ENCODE measurements around the gene GNB1. TPM values are rescaled to one million over a fixed set of nuclear protein-coding genes. Genes with fewer than 3 reads are reported as not detected.
A peak's percentile ranks its signal among the peaks of the same experiment; 100 is the strongest.

GNB1 gene
- polyA plus RNA-seq, 1 of the 3 experiments (the other 2 are of a cell fraction), result 355 TPM

GRCh38 chr1:1853593-1854257 is 37.2 kb downstream of the GNB1 start:
- Histone ChIP-seq H3K36me3 (replicated peaks in 1 of 2; ENCODE audit: control insufficient read depth in 1 of 2, insufficient read depth in 2 of 2, low read length in 1 of 2) (peaks cover 0 to 17% of the 10 kb centered on the region in 2 experiments), H3K4me3 (ENCODE audit: low read depth in 2 of 2, low read length in 1 of 2) (no peak overlapping the region), H3K79me2 (ENCODE audit: insufficient read depth) (peaks cover 100% of the 10 kb centered on the region), H3K27ac (ENCODE audit: low read depth in 2 of 2, low read length in 1 of 2) (peak overlapping the region; percentile 12 to 36; a peak in 2 of 4 replicates), H3K9me3 (no peaks in the 10 kb centered on the region), H3F3A (replicated peaks; ENCODE audit: insufficient read depth) (peaks cover 21% of the 10 kb centered on the region), H3K9me2 (no peaks in the 10 kb centered on the region), H3K4me2 (no peak overlapping the region), H3K4me1 (ENCODE audit: control insufficient read depth in 1 of 2, insufficient read depth in 2 of 2, low read depth in 1 of 2, low read length in 1 of 2) (peaks cover 9 to 22% of the 10 kb centered on the region in 2 experiments; a peak in 3 of 4 replicates), H3K27me3 (ENCODE audit: insufficient read depth) (no peaks in the 10 kb centered on the region), H2AFZ (ENCODE audit: low read depth) (no peak overlapping the region), H3K9ac (no peak overlapping the region), H4K20me1 (ENCODE audit: insufficient read depth) (peaks cover 100% of the 10 kb centered on the region)
- CTCF ChIA-PET, result interaction anchor here (1.0 to 2.0 kb wide), 4 partner anchors 18 to 74 kb away, joined by 3 to 6 read pairs (median 4); no protein-coding TSS in a partner anchor
- no peak for TF ChIP-seq IRF3 (IDR thresholded peaks at IDR 0.05; ENCODE audit: low read depth, low read length)
- no peak for TF ChIP-seq GABPA (IDR thresholded peaks at IDR 0.05; ENCODE audit: low read depth)
- TF ChIP-seq EZH2phosphoT487 (IDR thresholded peaks at IDR 0.05; ENCODE audit: borderline replicate concordance, low read depth), result no peak
- no peak for TF ChIP-seq TAF1 (IDR thresholded peaks at IDR 0.05; ENCODE audit: borderline replicate concordance, low read depth, low read length)
- TF ChIP-seq FOXM1 (IDR thresholded peaks at IDR 0.05; ENCODE audit: low read depth), result no peak
- no peak for TF ChIP-seq PBX3 (IDR thresholded peaks at IDR 0.05)
- TF ChIP-seq YY1 (IDR thresholded peaks at IDR 0.05; ENCODE audit: low read depth), result no peak
- no peak for TF ChIP-seq RXRA (IDR thresholded peaks at IDR 0.05; ENCODE audit: borderline replicate concordance, low read depth)
- TF ChIP-seq JUND (IDR thresholded peaks at IDR 0.05), result no peak
- TF ChIP-seq SMC3 (IDR thresholded peaks at IDR 0.05; ENCODE audit: low read depth, low read length), result no peak
- no peak for TF ChIP-seq NRF1 (IDR thresholded peaks at IDR 0.05; ENCODE audit: low read depth, low read length)
- TF ChIP-seq USF2 (IDR thresholded peaks at IDR 0.05; ENCODE audit: borderline replicate concordance, low read depth, low read length), result no peak
- no peak for TF ChIP-seq RFX5 (IDR thresholded peaks at IDR 0.05; ENCODE audit: low read length)
- no peak for TF ChIP-seq CHD2 (IDR thresholded peaks at IDR 0.05; ENCODE audit: low read length, partially characterized antibody)
- no peak for TF ChIP-seq MAX (IDR thresholded peaks at IDR 0.05; ENCODE audit: low read depth)
- no peak for DNase-seq
- POLR2A ChIA-PET, result interaction anchor here (0.6 kb wide), 1 partner anchor 273 kb away, joined by 3 read pairs; no protein-coding TSS in a partner anchor
- 85% methylated on average over 7 of the region's 7 CpGs for WGBS (ENCODE audit: low lambda C conversion rate)
